ENCODE measurements around the gene HES7.

- no peak for TF ChIP-seq CTCF (IDR thresholded peaks at IDR 0.05; ENCODE audit: poor library complexity, severe bottlenecking)
- no peak for TF ChIP-seq RAD21 (conservative IDR thresholded peaks at IDR 0.05)
- TF ChIP-seq EZH2 (IDR thresholded peaks at IDR 0.05; ENCODE audit: borderline replicate concordance, insufficient read depth, low read length, poor library complexity, severe bottlenecking): no peak
These were observed 29.1 kb upstream of the HES7 start for GRCh38 chr17:8153031-8153451.

Data from neural cell (in vitro differentiated cells).